H1 (cell line): Measurements from ENCODE around the gene SLC2A3. TPM values are rescaled to one million over a fixed set of nuclear protein-coding genes. Genes with fewer than 3 reads are reported as not detected.

Source experiments
- EZH2 ChIP-seq: fragments of 200-600 bp; sonication (generic); IDR thresholded peaks from 2 replicates; pipeline ENCODE4 v1.7.1; 2012; ENCODE audit warnings: low read depth, mild to moderate bottlenecking, moderate library complexity, low read length, inconsistent platforms; ENCODE audit not compliant: severe bottlenecking
- HDAC2 ChIP-seq, 2 experiments: fragments of 300-600 bp in 1 of 2; sonication (generic) in 1 of 2; IDR thresholded peaks; 2 replicates each; pipeline ENCODE4 v1.6.1; 2011 to 2012; ENCODE audit warnings: low read depth in 2 of 2, low read length in 2 of 2, mild to moderate bottlenecking in 2 of 2, moderate library complexity in 2 of 2, borderline replicate concordance in 1 of 2, inconsistent platforms in 1 of 2
- JUND ChIP-seq: IDR thresholded peaks from 2 replicates; pipeline ENCODE4 v1.6.1; 2011; ENCODE audit warnings: mild to moderate bottlenecking, improper control_type of control experiment, low read length
- POLR2AphosphoS5 ChIP-seq: IDR thresholded peaks from 2 replicates; pipeline ENCODE4 v1.6.1; 2011; ENCODE audit warnings: low read depth, low read length
- SIN3A ChIP-seq, 2 experiments: IDR thresholded peaks in 1 of 2; conservative IDR thresholded peaks in 1 of 2; 2 replicates each; pipeline ENCODE4 v1.6.1; 2011 to 2012; ENCODE audit warnings: low read length in 2 of 2, improper control_type of control experiment in 1 of 2, low read depth in 1 of 2, mild to moderate bottlenecking in 1 of 2
- SUZ12 ChIP-seq: fragments of 200-600 bp; sonication (generic); IDR thresholded peaks from 2 replicates; pipeline ENCODE4 v1.6.1; 2012; ENCODE audit warnings: mild to moderate bottlenecking, inconsistent platforms, low read length, moderate library complexity, mixed read lengths
- TAF1 ChIP-seq: IDR thresholded peaks from 2 replicates; pipeline ENCODE4 v1.6.1; 2011; ENCODE audit warnings: mild to moderate bottlenecking, low read depth, low read length
- polyA plus RNA-seq, 7 experiments: library from polyadenylated mRNA; depleted of rRNA in 3 of 7; stranded (reverse) in 5 of 7; unstranded in 2 of 7; fragments of >200 nt in 5 of 7; fragments of 200-250 nt in 2 of 7; gene quantifications; 1 replicate in 5 of 7; 2 replicates in 1 of 7; 4 replicates in 1 of 7; pipeline versions ENCODE4 v1.2.1 to v1.2.3, GENCODE V29; 2011 to 2013; ENCODE audit warnings: missing spikeins in 2 of 7, mixed read lengths in 2 of 7
- total RNA-seq: library from RNA; stranded (reverse); fragmentation: NEBNext Ultra II Directional; extraction: Animal tissue kit (Norgen Biotek cat#: 25700); gene quantifications from 2 replicates; pipeline ENCODE4 v1.2.1, GENCODE V29; 2021

Gene SLC2A3
- total and polyA plus RNA-seq, 2 of the 8 experiments (the other 6 are each of a cell fraction or from before 2014, with no cell fraction given) = 417 to 688 TPM

GRCh38 chr12:7892186-7892980, 43.6 kb downstream of the SLC2A3 start (continued):
- no peak for TF ChIP-seq JUND
- TF ChIP-seq POLR2AphosphoS5 = no peak
- TF ChIP-seq HDAC2 (IDR thresholded peaks at IDR 0.05; ENCODE audit: borderline replicate concordance in 1 of 2, low read depth in 2 of 2, low read length in 2 of 2) = no peak
- no peak for TF ChIP-seq EZH2
- no peak for TF ChIP-seq SUZ12
- no peak for TF ChIP-seq SIN3A (conservative IDR thresholded peaks at IDR 0.05 in 1 of 2, IDR thresholded peaks at IDR 0.05 in 1 of 2; ENCODE audit: low read depth in 1 of 2, low read length in 2 of 2)
- no peak for TF ChIP-seq TAF1
